GM19035 (cell line): ENCODE data around the gene FOXP1.
A peak's percentile ranks its signal among the peaks of the same experiment; 100 is the strongest.
"Not testable (repeated sequence)": the region's sequence is repeated elsewhere in the genome, so short reads cannot be mapped to it uniquely, and the experiment has no call there.

Experiments used
- ATAC-seq: cut with Tn5 transposase; IDR thresholded peaks from one replicate; pipeline ENCODE4 v1.9.1; 2021; ENCODE audit not compliant: unreplicated experiment

Gene FOXP1

GRCh38 chr3:71002298-71002697 lies 581.2 kb downstream of the FOXP1 start:
- no peak for ATAC-seq

- no peak for ATAC-seq
Measured at GRCh38 chr3:71001303-71001830, 582.2 kb downstream of the FOXP1 start.

DNA sequence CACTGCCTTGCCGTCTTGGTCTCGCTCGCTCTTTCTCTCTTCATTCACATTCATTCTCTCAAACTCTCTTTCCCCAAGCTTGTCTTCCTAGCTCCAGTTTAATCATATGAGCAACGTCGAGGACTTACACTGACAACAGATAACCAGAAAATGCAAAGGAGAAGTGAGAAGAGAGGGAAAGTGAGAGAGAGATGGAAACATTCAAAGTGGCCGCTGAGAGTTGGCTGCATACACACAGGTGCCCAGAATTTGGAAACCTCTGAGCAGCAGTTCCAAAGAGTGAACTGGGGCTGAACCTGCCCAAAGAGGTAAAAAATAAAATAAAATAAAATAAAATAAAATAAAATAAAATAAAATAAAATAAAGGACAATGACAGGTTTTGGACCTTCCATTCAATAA lies 583.0 kb downstream of the FOXP1 start:
- ATAC-seq, result no peak

DNA sequence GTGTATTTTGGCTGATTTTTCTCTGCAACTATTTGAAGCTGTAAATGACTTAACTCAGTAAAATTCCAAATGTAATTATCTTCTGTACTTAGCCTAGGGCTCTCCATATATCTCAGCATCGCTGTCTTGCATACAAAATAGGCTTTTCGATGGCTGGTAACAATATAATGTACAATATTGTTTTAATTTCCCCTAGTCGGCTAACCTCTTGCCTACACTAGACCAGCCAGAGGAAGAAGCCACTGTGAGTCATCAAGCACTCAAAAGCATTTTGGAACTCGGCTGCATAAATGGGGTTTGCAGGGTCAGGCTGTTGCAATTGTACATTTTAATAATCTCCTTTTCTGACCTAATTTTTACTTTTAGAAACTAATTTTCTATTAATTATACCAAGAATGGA lies 583.8 kb downstream of the FOXP1 start:
- no peak for ATAC-seq

GRCh38 chr3:70996082-70996481 lies 587.4 kb downstream of the FOXP1 start:
- no peak for ATAC-seq

DNA sequence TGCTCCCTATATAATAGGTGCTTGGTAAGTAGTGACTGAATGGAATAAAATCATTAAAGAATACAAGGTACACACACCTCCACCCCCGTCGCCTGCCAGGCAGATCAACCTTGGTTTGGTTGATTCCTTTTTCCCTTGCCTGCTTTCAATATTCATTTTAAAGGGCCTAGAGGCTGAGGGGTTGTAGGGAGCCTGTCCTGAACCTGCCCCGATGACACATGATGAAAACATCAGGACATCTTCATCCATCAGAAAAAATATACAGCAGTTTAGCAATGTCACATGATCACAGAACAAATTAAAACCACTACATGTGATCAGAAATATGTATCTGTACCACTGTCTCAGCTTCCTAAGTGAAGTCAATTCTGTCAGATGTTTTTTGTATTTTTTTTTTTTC lies 588.9 kb downstream of the FOXP1 start:
- no peak for ATAC-seq

DNA sequence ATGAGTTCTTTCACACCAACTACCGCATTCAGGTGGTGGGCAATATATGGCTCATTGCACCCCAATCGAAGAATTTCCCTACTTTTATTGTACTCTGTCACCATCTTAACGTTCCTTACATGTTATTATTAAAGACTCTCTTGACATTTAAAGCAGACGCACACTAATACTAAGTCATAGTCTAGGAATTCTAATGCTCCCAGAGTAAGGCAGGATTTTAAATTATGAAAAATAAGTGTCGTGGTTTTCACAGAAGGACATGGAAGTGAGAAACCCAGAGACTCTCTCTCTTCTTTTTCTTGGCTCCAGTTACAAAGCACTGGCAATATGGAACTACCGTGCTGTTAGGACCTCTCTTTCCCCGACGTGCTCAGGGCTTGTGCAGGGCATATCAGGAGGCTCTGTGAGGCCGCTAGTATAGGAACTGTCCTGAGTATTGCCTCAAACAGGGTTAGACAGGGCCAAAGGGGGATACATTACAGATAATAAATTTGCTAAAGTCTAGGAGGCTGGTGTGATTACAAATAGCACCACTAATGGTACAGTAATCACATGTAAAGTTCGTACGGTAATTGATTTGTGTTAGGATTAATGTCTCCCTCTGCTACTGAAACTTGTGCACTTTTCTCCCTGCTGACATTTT lies 590.8 kb downstream of the FOXP1 start:
- no peak for ATAC-seq

- no peak for ATAC-seq
Measured at GRCh38 chr3:70992131-70992530, 591.4 kb downstream of the FOXP1 start.

DNA sequence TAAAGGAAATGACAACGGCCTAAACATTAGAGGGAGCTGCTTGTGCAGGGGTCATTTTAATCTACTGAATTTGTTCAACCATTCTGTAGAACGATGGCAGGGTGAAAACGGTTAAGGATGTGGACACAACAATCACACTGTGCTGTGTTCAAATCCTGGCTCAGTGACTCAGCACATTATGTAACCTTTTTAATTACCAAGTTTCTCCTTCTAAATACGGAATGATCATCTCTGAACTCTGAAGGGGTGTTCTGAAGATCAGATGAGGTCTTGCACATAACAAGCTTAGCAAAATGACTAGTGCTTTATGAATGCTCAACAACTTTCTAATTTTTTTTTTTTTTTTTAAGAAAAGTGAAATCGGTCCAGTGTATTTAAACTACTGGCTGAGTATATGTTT lies 592.8 kb downstream of the FOXP1 start:
- ATAC-seq, result no peak

DNA sequence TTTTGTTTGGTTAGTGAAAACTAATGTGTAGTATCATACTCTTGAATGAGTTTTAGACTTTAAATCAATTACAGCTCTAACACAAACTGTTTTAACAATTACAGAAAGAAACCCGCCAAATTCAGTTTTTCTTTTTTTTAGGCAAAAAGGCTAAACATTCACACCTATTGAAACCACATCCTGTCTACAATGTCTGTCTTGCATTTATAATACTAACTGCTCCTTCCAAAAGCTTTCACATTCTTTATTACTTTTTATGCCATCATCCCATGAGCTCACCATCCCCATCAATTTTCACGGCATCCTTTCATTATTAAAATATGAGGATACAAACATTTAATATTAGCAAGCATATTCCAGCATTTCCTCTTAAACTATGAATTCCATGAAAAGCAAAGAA lies 593.3 kb downstream of the FOXP1 start:
- no peak for ATAC-seq

DNA sequence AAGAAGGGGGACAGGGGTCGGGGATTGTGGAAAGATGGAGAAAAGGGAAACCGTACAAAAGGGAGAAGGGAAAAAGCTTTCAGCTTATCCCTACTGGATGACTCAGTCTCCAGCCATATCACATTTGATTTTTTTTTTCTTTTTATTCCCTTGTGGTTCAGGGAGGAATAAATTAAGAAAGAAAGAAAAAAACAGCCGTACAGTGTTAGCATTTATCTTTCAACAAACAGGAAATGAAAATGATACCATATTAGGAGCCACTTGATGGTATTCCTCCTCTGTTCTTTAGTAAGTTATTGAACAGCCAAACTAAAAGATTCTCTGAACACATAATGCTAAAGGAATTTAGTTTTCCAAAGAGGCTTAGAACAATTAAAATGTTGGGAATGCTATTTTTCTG lies 594.4 kb downstream of the FOXP1 start:
- no peak for ATAC-seq

- ATAC-seq, result no peak
Measured at GRCh38 chr3:70988111-70988510, 595.4 kb downstream of the FOXP1 start.

DNA sequence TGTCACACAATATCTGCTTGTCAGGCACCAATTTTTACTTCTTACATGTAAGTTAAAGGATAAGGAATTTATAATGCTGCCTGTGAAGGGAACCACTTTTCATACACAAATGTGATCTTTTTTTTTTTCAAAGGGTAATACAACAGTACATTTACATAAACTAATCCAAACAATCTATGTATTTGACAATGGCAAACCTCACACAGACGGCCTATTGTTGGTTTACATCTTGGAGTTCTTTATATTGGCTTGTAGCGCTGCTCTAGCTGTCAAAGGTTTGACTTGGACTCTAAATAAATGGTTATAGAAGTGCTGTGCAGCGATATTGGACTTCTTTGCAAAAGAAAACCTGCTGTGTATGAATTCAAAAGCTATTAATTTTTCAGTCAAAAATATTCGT lies 598.0 kb downstream of the FOXP1 start:
- ATAC-seq, result no peak

- no peak for ATAC-seq
Measured at GRCh38 chr3:70984776-70985482, 598.6 kb downstream of the FOXP1 start.

- ATAC-seq, result peak; percentile 77
Measured at GRCh38 chr3:70982700-70983140, 600.8 kb downstream of the FOXP1 start.

- ATAC-seq, result no peak
Measured at GRCh38 chr3:70982284-70982683, 601.2 kb downstream of the FOXP1 start.

DNA sequence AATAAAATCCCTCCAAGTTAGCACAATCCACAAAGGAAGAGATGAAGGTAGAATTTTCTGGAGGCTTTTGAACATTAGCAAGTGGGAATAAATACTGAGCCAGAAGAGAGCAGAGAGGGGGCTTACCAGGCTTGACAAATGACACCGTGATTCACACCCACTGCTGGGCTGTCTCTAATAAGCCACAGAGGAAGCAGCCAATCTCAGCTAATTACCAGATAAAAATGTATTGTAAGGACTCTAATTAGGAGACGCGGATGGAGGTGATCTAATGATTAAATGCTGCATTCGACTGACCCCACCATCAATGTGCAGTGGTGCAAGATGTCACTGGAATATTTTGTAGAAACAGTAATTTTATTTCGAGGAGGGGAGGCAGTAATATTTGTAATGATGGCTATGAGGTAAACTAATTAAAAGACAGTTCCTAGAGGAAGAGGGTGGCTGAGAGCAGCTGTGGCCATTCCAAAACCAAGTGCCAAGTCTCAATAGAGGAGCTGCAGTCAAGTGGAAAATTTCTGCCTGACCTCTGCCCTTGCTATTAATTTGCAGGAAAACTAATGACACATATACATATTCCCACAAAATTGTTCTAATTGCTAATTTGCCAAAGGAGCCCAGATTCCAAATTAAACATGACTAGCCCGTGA lies 602.2 kb downstream of the FOXP1 start:
- ATAC-seq, result no peak

GRCh38 chr3:70980646-70981170 lies 602.8 kb downstream of the FOXP1 start:
- no peak for ATAC-seq

- ATAC-seq, result no peak
Measured at GRCh38 chr3:70979983-70980645, 603.4 kb downstream of the FOXP1 start.

GRCh38 chr3:70977712-70978111 lies 605.8 kb downstream of the FOXP1 start:
- ATAC-seq, result no peak

DNA sequence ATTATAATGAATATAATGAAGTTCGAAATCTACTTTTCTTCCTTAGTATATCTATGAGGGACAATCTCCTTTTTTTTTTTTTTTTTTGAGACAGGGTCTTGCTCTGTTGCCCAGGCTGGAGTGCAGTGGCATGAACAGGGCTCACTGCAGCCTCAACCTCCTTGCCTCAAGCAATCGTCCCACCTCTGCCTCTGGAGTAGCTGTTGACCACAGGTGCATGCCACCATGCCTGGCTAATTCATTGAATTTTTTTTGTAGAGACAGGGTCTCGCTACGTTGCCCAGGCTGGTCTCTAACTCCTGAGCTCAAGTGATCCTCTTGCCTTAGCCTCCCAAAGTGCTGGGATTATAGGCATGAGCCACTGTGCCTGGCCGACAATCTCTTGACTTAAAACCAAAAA lies 607.5 kb downstream of the FOXP1 start:
- ATAC-seq, result not testable (repeated sequence)
